Chondrocyte (in vitro differentiated cells): ENCODE results near the gene FLNC. TPM values are rescaled to one million over a fixed set of nuclear protein-coding genes. Genes with fewer than 3 reads are reported as not detected.

Source experiments
- DNase-seq: peaks from one replicate; pipeline ENCODE4 v3.0.0; 2021; ENCODE audit warnings: mixed read lengths, low spot score
- H3K27ac Mint-ChIP-seq: one replicate; pipeline ENCODE4 v1.8.0; 2021; ENCODE audit warnings: mild to moderate bottlenecking, moderate library complexity, mixed read lengths; ENCODE audit not compliant: unreplicated experiment
- H3K27me3 Mint-ChIP-seq: 2 replicates; pipeline ENCODE4 v1.8.0; 2021; ENCODE audit warnings: low read depth, mixed read lengths
- H3K36me3 Mint-ChIP-seq: 2 replicates; pipeline ENCODE4 v1.8.0; 2021; ENCODE audit warnings: low read depth, mixed read lengths
- H3K4me1 Mint-ChIP-seq: 2 replicates; pipeline ENCODE4 v1.8.0; 2021; ENCODE audit warnings: low read depth, mild to moderate bottlenecking, mixed read lengths
- H3K4me3 Mint-ChIP-seq: one replicate; pipeline ENCODE4 v1.8.0; 2021; ENCODE audit warnings: mild to moderate bottlenecking, moderate library complexity, mixed read lengths; ENCODE audit not compliant: unreplicated experiment
- H3K9me3 Mint-ChIP-seq: 2 replicates; pipeline ENCODE4 v1.8.0; 2021; ENCODE audit warnings: low read depth, mixed read lengths
- total RNA-seq: library from RNA; stranded (reverse); gene quantifications from 3 replicates; pipeline ENCODE4 v1.2.1, GENCODE V29; 2021
- TF ChIP-seq, protein P1 (sequence below): fragments of 200-600 bp; sonication (generic); IDR thresholded peaks from 2 replicates; pipeline ENCODE4 v1.5.0; 2021; ENCODE audit warnings: antibody characterized with exemption, mild to moderate bottlenecking, moderate library complexity

FLNC gene
- total RNA-seq, 1 donor from 2014 or later: 118 TPM

DNA sequence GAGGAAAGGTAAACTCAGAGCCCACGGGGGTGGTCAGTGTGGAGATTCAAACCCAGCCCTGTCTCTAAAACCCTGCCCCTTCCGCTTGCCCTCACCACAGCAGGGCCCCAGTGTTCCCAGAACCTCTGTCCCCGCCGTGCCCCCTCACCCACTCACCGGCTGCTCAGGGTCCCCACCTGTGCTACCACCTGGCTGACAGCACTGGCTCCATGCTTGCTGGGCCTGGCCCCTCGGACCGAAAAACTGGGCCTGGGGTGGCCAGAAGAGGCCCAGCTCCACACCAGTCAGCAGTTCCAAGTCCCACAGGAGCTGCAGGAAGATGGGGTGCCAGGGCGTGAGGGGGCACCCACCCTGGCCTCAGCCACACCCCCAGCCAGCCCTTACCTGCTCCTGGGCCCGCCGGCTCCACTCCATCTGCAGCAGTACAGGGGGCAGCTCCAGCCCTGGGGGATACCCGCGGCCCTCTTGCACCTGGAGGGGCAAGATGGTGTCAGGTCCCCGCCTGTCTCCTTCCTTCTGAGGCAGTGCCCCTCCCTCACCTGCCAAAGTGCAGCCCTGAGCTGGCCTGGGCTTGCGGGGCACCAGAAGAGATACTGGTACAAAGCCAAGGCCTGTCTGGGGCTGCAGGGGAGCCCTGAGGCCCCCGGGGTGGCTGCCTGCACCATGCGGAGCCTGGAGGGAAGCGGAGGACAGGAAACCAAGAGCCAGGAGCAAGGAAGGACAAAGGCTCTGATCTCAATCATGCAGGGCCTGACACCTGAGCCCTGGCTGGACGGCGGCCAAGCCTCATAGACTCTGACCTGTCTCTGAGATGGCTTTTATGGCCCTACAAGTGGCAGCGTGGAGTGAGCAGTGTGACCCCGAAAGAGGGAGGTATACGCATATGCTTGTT, 44.2 kb downstream of the FLNC start:
- H3K4me3 Mint-ChIP-seq: no peak overlapping the region
- no peaks in the 10 kb centered on the region for H3K36me3 Mint-ChIP-seq
- peaks cover 2% of the 10 kb centered on the region for H3K27me3 Mint-ChIP-seq
- no peak overlapping the region for H3K27ac Mint-ChIP-seq
- H3K9me3 Mint-ChIP-seq: no peaks in the 10 kb centered on the region
- peaks cover 5% of the 10 kb centered on the region for H3K4me1 Mint-ChIP-seq
- DNase-seq: no peak
- TF ChIP-seq, protein P1, sequence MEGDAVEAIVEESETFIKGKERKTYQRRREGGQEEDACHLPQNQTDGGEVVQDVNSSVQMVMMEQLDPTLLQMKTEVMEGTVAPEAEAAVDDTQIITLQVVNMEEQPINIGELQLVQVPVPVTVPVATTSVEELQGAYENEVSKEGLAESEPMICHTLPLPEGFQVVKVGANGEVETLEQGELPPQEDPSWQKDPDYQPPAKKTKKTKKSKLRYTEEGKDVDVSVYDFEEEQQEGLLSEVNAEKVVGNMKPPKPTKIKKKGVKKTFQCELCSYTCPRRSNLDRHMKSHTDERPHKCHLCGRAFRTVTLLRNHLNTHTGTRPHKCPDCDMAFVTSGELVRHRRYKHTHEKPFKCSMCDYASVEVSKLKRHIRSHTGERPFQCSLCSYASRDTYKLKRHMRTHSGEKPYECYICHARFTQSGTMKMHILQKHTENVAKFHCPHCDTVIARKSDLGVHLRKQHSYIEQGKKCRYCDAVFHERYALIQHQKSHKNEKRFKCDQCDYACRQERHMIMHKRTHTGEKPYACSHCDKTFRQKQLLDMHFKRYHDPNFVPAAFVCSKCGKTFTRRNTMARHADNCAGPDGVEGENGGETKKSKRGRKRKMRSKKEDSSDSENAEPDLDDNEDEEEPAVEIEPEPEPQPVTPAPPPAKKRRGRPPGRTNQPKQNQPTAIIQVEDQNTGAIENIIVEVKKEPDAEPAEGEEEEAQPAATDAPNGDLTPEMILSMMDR: no peak

DNA sequence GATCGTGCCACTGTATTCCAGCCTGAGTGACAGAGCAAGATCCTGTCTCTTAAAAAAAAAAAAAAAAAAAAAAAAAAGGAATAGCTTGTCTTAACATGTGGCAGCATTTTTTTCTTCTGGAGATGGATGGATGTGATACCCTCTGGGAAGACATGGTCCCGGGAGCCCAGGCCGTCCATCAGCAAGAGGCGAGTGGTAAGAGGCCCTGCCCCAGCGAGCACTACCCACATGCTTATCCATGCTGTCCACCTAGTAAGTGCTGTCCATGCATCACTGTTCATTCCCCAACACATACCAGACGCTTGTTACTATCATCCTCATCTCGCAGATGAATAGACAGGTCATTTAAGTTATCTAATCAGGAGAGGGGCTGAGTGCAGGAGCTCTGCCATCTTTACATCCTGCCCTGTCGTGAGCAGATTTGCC, 45.3 kb downstream of the FLNC start:
- H3K27ac Mint-ChIP-seq: no peak overlapping the region
- H3K27me3 Mint-ChIP-seq: peaks cover 2% of the 10 kb centered on the region
- H3K4me3 Mint-ChIP-seq: no peak overlapping the region
- no peaks in the 10 kb centered on the region for H3K36me3 Mint-ChIP-seq
- TF ChIP-seq, protein P1: no peak
- H3K9me3 Mint-ChIP-seq: no peaks in the 10 kb centered on the region
- no peaks in the 10 kb centered on the region for H3K4me1 Mint-ChIP-seq
- DNase-seq: peak; percentile 59

DNA sequence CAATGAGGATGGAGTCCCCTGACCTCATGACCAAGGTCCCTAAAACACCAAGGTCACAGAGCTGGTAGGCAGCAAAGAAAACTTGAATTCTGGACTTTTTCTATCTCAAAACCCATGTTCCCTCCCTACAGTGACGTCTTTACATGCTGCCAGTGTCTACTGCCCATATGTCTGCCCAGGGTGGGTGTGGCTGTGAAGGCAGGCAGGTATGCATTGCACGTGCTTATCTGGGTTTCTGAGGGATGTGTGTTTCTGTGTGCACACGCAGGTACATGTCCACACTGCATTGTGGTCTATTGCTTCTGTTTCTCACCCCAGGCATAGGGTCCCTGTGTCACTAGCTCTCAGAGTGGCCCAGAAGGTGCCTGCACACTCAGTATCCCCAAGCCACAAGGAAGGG, 45.9 kb downstream of the FLNC start:
- Mint-ChIP-seq H3K27ac (no peak overlapping the region), H3K27me3 (peaks cover 2% of the 10 kb centered on the region), H3K36me3 (no peaks in the 10 kb centered on the region), H3K4me3 (no peak overlapping the region), H3K9me3 (no peaks in the 10 kb centered on the region), H3K4me1 (no peaks in the 10 kb centered on the region)
- TF ChIP-seq, protein P1: no peak
- peak; percentile 8 for DNase-seq

DNA sequence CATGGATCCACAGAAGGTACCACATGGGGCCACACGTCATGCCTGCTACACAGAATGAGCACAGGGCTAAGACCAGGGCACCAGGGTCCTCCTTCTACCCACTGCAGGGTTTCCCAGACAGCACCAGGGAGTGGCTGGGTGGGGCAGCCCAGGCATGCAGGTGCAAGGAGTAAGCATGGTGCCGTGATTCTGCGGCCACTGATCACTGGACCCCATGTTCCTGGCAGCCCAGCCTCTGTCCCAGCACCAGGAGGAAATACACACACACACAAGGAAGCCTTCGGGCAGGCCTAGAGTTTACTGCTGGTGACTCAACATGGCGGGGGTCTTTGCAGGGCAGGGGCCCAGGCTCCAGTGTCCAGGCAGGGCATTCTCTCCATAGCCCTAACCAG, 46.4 kb downstream of the FLNC start:
- peak; percentile 78 for DNase-seq
- no peaks in the 10 kb centered on the region for H3K9me3 Mint-ChIP-seq
- no peak overlapping the region for H3K27ac Mint-ChIP-seq
- no peaks in the 10 kb centered on the region for H3K4me1 Mint-ChIP-seq
- TF ChIP-seq, protein P1: no peak
- H3K27me3 Mint-ChIP-seq: peaks cover 2% of the 10 kb centered on the region
- H3K4me3 Mint-ChIP-seq: no peak overlapping the region
- H3K36me3 Mint-ChIP-seq: no peaks in the 10 kb centered on the region

DNA sequence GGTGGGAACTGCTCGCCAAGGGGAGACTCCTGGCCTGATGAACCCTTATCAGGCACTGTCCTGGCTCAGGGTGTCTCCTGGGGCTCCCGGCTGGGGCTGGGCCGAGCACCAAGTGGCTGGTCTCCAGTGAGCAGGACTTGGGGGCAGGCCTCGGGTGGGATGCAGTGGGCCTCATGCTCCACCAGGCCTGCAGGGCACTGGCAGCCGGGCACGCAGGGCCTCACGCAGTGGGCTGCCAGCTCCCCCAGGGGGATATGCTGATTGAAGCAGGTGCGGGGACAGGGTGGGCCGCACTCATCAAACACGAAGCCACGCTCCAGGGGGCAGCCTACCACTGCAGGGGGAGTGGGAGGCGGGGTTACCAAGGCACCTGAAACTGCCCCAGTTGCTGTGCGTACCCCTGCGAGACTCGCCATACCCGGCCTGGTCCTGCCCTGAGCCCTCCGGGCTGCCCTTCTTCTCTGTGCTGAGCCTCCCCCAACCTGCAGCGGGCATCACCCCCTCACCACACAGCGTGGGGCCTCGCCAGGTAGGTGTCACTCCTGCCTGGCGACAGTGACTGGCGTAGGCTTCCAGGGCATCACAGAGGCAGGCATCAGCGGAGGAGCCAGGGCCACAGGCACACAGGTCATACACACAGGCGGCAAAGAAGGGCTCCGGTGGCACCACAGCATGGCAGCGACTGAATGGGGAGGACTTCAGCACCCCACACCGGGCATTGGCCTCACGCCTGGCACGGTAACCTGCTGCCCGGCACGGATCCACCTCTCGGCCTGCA, 47.0 kb downstream of the FLNC start:
- H3K36me3 Mint-ChIP-seq: no peaks in the 10 kb centered on the region
- TF ChIP-seq, protein P1: no peak
- H3K27me3 Mint-ChIP-seq: peaks cover 2% of the 10 kb centered on the region
- no peaks in the 10 kb centered on the region for H3K4me1 Mint-ChIP-seq
- DNase-seq: peak; percentile 89
- no peak overlapping the region for H3K4me3 Mint-ChIP-seq
- H3K27ac Mint-ChIP-seq: no peak overlapping the region
- no peaks in the 10 kb centered on the region for H3K9me3 Mint-ChIP-seq
